Stimulated activated CD4-positive, alpha-beta T cell treated with anti-CD3 and anti-CD28 coated beads, Interleukin-1b, Interleukin-23, amount 100 ng/mL, for 48 hours (primary cell): Measurements from ENCODE around the gene TMEM269.

Experiments used
- DNase-seq: peaks from one replicate; pipeline ENCODE4 v3.0.0-alpha.2; 2020

The TMEM269 gene, protein sequence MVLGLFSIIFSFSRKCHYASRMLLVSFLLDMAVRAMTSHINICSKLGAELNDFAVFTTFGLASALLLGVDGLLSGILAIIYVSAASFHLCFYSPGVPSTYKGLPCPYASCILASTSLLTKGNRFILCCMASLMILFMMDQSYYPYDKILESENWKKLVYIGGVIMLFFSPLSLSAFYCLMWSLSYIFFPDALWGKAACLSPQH

DNA sequence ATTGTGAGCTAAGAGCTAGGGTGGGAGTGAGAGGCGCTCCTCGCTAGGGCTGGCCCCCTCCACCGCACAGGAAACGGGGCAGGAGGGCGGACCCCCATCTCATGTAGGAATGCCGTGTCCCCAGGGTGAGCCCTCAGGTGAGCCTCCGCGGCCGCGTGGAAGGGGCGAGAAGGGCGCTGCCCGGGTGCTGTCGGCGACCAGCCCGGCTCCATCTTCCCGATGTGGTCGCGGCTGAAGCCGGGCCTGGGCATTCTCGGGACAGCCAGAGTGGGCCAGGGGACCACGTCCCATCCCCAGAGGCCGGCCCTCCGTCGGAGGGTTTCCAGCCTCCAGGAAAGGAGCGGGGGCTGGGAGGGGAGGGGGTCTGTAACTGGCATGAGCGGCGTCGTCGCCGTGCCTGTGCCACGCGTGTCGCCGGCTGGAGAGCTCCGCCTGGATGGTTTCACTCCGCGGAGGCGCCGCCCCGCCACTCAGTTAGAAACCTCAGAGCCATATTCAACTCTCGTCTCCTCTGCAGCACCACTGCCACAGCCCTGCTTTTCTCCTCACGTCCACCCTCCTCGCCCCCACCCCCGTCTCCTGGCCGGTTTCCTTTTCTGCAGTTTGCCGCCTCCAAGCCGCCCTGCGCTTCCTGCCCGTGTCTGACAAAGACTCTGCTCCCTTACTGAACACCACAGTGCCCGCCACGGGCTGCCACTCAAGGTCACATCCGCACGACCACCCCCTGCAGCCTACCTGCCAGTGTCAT is at the start of gene TMEM269:
Gene TMEM269, plus strand, starts transcription at position 46 of the 748 bp plus-strand sequence. CDS start 4,903 bp downstream, outside the sequence.
- peak; percentile 52 for DNase-seq

DNA sequence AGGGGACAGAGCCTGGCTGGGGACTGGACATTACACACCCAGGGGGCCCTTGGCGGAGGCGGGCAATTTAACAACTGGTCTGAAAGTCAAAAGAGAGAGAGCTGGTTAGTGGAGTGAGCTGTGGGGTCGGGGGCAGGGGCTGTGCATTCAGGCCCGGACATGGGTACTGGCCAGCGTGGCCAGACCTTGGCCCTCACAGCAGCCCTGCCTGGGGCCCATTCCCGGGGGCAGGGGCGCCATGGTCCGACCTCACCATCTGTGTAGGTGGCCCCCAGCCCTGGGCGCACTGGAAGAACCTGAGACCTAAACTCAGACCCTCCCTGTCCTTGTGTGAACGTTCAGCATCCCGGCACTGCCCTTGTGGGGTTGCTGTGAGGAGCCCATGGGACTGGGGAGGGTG is 49.7 kb upstream of the TMEM269 start:
- DNase-seq, result no peak

DNA sequence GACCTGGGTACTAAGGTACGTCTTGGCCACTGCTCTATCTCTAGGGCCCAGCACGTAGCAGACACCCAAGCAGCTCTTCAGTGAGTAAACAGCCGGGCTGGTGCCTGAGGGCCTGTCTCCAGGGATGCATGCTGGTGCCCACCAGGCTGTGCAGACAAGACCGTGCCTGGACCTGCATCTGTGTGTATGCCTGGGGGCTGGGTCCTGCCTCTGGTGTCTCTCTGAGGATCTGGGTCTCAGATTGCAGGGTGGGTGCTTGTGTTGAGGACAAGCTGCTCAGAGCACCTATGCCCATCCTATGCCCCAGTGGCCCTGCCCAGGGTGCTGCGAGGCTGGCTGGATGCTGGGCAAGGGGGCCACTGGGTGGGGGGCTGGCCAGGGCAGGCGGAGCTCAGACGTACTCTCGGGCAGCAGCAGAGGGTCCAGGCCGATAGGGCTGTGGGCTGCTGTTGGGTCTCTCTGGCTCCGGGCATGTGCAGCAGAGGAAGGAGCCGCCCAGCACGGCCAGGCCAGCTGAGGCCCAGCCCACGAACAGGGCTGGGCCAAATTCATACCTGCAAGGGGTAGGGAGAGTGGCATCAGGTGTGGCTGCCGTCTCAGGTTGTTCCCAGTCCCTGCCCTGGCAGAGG is 49.2 kb upstream of the TMEM269 start:
- DNase-seq, result no peak

DNA sequence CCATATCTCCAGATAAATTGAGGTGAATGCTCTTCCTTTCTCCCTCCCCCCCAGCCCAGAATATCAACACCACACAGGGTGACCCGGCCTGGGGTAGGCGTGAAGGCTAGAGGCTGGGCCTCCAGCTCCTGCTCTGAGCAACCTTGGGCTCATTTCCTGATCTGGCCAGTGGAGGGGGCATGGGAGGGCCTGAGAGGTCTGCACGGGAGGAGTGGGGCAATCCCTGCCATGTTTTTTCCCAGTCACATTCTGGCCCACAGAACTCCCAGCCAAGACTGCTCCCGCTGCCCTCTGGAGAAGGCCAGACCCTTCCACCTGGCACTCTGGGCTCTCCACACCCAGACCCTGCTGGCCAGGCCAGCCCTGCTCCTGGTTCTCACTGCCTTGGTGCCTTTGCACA is 48.6 kb upstream of the TMEM269 start:
- no peak for DNase-seq

DNA sequence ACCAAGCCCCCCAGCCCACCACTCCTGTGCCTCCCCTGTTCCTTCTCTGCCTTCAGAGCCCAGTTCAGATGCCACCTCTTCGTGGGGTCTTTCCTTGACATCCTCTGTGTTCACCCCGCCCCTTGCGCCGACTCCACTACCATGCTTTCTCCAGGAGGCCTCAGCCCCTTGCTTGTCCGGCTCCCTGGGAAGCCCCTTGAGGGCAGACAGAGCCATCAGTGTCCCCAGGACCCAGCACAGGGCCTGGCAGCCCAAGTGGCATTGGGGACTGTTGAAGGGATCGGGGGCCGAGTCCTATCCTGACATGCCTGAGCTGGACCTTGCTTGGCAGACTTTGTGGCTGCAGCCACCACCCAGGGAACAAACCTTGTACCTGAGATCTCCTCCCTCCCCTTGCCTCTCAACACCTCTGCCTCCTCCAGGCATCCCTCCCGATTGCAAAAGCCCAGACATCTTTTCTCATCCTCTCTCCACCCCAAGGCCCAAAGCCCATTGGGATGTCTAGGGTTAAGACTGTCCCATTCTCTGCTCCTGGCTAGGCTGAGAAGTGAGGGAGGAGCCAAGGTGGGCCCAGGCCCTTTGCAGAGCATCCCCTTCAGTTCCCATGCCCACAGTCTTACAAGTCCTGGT is 48.1 kb upstream of the TMEM269 start:
- DNase-seq, result no peak

DNA sequence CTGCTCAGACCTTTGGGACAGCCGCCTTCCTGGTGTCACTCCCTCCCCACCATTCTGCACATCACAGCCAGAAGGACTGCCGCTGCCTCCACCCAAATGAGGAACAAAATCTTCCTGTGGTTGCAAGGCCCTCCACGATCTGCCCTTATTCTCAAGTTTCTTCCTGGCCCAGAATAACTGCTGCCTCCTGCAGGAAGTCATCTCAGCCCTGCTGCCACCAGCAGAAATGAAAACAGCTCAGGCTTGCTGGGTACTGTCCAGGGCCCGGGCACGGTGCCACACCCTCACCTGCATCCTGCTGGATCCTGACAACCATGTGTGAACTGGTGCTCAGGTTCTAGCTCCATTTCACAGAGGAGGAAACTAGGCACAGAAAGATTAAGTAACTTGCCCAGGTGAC is 47.5 kb upstream of the TMEM269 start:
- no peak for DNase-seq

DNA sequence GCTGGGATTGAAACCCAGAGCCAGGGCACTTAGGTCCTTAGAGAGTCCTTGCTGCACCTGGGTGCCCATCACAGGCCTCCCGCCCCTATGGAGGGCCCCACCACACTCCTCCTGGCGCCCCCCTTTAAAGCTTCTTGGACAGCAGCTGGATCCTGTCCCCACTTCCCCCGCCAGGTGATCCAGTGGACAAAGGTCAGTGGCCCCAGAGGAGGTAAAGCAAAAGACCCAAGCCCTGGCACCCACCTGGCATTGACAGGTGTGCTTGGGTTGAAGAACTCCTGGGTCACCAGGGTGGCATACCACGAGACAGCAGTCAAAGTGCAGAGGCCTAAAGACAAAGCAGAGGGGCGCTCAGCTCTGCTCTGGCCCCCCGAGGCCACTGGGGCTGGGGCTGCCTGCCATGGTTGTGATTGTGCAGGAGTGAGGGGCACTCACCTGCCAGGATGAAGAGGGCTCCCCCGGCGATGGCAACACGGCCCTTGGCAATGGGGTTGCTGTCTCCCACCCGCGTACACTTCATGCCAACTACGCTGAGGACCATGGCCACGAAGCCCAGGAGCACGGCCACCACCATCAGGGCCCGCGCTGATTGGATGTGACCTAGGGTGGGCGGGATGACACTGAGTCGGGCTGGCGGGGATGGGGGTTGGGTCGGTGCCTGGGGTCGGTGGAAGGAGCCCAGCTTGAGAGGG is 46.7 kb upstream of the TMEM269 start:
- DNase-seq, result no peak

DNA sequence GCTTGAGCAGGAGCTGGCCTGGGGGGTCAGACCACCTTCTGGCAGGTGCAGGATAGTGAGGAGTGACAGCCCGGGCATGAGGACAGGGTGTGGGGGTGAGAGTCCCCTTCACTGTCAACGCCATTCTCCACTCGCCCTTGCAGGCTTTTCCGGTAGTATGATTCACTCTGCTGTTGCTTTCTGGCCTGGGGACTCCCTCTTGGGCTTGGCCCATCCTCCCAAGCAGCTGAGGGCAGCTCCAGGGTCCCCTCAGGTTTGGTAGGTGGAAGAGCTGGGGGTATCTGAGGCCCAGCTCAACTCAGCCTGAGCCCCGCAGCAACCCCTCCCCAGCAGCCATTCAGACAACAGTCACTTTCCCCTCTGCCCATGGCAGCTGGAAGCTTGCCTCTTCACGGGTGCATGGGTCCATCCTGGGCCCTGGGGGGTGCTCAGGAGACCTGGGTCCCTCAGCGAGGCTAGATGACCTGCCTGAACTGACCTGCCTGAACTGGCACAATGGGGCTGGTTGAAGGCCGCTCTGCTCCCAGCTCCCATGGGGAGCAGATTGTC is 46.0 kb upstream of the TMEM269 start:
- no peak for DNase-seq

DNA sequence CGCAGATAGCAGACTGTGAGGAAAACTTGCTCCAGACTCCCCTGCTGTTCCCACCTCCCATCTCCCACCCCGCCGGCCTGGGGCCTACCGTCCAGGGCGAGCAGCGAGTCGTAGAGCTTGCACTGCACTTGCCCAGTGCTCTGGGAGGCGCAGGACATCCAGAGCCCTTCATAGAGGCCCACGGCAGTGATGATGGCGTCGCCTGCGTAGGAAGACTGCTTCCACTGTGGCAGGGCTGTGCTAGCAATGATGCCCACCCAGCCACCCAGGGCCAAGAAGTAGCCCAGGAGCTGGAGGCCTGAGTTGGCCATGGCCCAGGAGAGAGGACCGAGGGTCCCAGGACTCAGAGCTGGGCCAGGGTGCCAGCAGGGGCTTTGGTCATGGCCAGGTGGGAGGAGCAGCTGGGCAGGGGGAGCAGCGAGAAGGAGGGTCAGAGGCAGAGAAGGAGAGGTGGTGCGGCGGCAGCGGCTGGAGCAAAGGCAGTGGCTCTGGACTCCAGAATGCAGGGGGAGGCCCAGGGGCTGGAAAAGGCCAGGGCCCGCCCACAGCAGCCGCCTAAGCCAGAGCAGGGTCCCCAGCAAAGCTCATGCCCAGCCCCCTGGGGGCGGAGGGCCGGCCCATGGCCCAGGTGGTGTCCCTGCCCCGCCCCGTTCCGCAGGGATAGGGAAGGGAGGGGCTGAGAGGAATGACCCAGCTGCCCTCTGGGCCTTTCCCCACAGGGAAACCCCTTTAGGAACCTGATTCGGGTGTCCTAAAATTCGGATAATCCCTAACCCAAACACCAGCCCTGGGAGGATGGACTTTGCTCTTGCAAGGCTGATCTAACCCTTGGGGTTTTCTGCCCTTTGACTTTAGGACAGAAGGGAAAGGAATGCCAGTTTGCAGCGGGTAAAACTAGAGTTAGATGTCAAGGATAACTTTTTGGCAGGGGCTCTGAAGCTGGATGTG is 44.8 kb upstream of the TMEM269 start, which contains the start of gene CLDN19:
Gene CLDN19, minus strand, starts transcription at position 484 of the 948 bp plus-strand sequence. Its CDS starts 173 bp downstream, at position 311.
- no peak for DNase-seq

DNA sequence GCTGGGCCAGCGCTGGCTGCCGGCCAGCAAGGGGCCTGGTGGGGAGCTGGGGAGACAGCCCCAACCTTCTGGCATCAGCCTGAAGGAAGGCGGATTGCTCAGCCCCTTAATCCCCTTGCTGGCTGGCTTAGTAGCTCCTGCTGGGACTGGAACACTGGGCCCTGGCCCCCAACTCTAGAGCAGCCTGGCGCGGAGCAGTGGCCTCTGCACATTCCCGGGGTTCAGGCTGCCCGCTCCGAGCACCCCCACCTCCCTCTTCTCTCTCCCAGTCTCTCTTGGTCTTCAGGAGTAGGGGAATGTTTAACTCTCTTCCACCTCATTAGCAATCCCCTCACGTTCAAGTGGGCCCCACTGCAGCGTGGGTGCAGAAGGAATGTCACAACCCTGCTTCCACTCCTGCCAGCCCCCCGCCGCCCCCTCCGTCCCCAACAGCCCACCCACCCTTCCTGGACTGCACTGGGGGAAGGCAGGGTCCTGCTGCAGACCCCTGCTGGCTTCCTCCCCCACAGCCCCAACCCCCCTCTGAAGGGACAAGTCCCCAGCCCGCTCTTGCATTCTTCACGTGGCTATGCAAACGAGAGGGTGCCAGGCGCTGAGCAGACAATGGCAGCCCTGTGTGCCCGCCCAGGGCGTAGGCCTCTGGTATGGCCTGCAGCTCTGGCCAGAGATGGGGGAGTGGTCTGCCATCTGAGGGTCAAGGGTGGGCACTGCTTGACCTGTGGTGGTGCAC is 43.8 kb upstream of the TMEM269 start:
- no peak for DNase-seq

DNA sequence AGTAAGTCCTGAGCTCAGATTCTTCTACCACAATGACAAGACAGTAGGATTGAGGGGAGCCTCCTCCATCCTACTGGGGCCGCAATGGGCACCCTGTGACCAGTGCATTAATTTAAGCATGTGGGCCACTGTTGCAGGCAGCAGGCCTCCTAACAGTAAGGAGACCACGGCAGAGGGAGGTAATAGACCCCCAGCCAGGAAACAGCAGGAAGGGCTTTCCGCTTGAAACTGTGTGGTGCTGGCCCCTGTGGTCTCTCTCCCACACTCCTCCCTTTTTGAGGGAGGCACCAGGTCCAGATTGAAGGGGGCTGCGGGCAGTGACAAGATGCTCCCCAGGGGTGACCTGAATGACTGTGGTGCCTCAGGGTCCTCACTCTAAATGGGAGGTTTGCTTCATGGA is 43.1 kb upstream of the TMEM269 start:
- DNase-seq, result no peak

DNA sequence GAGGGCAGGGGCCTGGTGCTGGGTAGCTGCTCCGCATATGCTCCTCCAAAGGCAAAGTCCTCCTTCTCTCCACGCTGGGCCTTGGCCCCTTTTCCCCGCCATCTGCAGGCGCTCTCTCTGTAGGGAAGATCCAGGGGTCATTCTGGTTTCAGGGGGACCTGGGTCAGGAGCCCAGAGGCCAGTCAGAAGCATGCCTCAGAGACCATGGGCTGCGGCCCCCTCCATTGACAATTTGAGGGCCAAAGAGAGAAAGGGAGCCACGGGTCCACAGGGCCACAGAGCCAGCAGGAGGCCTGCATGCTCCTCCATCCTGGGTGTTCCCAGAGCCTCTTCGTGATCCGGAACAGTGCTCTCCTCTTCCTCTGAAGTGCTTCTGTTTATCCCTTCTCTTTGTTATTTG is 42.6 kb upstream of the TMEM269 start:
- DNase-seq, result no peak

DNA sequence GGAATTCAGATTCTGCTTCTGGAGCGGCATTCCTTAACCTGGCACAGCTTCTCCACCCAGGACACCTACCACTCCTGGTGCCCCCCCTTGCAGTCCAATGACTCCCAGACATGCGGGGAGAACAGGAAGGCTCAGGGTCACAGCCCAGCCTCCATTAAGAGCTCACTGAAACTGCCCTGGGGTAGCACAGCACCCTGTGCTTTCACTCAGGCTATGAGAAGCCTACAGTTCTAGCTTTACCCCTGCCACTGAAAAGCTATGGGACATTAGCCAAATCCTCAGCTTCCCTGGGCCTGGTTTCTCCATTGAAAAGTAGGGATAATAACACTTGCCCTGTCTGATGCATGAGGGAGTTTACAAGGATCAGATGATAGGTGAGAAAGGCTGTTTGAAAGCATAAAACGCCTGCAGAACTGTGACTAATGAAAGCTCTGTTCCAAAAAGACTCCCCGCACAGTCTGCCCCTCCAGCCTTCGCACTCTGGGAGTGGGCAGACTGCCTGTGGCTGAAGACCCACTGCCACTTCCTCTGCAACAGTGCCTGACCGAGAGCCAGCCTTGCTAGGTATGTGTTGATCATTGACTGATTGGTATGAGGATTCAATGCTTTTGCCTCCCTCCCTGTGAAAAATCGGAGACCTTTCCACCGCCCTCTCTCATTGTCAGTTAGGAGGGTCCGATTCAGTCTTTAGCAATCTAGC is 42.0 kb upstream of the TMEM269 start:
- no peak for DNase-seq

DNA sequence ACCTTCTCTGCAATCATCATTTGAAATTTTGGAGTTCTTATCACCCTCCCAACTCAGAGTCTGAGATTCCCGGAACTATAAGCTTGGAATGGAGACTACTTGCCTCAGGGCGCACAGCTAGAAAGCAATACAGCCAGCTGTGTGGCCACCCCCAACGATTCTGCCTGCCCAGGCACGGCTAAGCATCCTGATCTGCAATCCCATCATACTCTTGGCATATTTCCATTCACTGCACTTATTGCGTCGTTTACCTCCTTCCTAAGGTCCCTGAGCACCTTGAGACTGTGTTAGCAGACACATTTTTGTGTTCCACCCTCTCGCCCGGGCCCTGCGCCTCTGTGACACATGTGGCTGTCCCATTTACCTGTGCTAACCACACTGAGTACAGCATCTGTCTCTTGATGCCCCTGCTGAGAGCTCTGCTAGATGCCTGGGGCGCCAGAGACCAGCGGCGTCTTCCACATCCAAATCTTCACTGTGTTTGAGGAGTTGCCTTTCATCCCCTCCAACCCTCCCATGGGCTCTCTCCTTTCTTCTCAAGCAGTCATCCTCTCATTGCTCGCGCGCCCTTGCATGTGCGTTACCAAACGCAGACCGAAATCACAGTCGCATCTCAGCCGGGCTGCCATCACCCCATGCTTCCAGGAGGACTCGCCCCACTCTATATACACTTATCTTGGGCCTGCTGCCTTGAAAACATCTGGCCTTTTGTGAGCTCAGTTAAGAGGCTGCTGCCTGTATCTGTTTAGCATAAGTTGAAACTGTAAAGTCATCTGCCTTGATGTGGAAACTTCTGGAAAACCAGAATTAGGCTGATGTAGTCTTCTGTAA is 41.3 kb upstream of the TMEM269 start:
- no peak for DNase-seq

DNA sequence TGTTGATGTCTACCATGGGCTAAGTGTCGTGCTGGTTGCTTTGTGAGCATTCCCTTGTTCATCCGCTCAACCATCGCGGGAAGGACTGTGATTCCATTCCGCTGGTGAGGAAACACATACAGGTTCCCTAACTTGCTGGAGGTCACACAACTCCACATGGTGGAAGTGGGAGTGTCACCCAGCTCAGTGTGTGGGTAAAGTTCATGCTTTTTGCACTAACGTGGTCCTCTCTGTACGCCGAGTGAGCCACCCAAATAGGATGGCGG is 40.7 kb upstream of the TMEM269 start:
- DNase-seq, result no peak

DNA sequence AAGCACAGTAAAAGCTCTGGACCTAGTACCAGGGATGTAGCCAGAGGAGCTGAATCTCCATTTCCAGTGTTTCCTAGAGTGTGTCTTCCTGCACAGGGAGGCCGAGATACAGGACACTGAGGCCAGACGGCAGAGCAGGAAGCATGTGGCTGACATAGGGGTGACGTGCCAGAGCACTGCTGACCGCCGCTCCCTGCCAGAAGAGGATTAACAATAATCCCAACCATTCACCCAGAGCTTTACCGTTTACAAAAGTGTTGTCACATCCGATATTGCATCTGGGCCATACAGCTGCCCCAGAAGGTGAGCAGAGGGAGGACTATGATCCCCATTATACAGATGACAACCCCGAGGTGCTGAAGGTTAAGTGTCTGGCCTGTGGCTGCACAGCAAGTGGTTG is 38.9 kb upstream of the TMEM269 start:
- DNase-seq, result no peak

DNA sequence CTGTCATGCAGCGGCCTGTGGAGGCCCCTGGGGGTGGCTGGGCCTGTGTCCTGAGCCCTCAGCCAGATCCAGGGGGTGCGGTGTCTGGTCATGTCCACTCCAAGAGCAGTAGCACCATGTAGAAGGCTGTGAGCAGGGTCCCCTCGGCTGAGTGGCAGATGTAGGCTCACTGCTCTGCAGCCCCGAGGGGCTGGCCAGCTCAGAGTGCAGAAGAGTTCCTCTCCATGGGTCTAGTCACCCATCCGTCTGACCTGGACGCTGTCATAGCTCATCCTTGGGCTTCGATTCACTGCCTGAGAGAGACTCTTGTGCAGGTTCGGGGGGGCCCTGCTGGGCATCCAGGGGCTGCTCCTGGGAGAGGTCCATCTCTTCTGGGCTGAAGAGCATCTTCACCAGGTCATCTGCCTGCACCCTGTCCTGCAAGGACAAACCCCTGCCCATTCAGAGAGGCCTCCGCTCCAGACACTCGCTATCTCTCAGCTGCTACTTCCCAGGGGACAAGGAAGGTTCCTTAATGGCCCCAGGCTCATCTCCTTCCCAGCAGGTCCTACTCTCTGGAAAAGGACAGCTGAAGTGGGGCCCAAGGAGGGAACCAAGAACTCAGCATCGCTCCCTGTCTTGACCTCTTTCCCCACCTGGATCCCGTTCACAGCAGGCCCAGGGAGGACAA is 38.2 kb upstream of the TMEM269 start:
- no peak for DNase-seq

DNA sequence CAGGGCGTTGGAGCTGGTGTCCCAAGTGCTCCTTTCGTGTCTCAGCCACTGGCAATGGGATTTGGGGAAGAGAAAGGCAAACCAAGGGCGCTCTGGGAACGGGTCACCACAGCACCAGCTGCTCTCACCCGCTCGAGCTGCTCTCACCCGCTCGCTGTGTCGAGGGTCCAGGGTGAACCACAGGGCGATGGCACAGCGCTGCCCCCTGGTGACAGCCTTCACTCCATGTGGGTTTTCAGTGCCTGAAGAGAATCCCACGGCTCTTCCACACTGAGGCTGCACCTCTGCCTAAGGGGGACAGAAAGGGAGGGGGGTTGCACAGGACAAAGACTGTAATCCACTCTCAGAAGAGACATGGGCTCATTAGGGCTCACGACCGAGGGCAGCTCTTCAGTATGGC is 37.7 kb upstream of the TMEM269 start:
- DNase-seq, result peak; percentile 18

DNA sequence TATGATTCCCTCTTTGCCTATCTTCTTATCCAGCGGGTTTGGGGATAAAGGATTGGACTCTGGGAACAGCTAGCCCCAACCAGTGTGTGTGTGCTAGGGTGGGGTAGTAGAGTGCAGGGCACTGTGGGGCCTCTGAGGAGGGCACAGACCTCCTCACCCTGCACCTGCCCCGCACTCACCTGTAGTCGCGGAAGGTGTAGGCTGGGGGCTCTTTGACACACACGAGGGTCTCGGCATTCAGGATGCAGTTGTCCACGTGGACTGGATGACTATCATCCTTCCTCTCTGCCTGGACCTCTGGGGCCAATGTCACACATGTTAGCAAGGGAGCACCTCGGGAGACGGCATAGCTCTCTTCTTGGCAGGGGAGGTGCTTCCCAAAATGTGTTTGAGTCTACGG is 36.8 kb upstream of the TMEM269 start:
- no peak for DNase-seq
